ENCODE results near the gene SIGLEC12.

SIGLEC12 gene

GRCh38 chr19:51501594-51502263 is at the start of gene SIGLEC12:
Gene SIGLEC12, minus strand, starts transcription at chr19:51501800. Its CDS starts 67 bp downstream, at chr19:51501733.
- no peak for DNase-seq (ENCODE audit: low read depth, low spot score)

- no peak for DNase-seq (ENCODE audit: low read depth, low spot score)
These were observed 49.5 kb upstream of the SIGLEC12 start for GRCh38 chr19:51550848-51551672.

- no peak for DNase-seq (ENCODE audit: low read depth, low spot score)
These were observed 48.1 kb upstream of the SIGLEC12 start for GRCh38 chr19:51549533-51550324.

GRCh38 chr19:51548891-51549305 is 47.3 kb upstream of the SIGLEC12 start:
- no peak for DNase-seq (ENCODE audit: low read depth, low spot score)

GRCh38 chr19:51548213-51548651 is 46.6 kb upstream of the SIGLEC12 start:
- DNase-seq (ENCODE audit: low read depth, low spot score): no peak

- no peak for DNase-seq (ENCODE audit: low read depth, low spot score)
These were observed 46.0 kb upstream of the SIGLEC12 start for GRCh38 chr19:51547397-51548212.

- DNase-seq (ENCODE audit: low read depth, low spot score): no peak
These were observed 45.2 kb upstream of the SIGLEC12 start for GRCh38 chr19:51546650-51547396.

GRCh38 chr19:51546107-51546649 is 44.6 kb upstream of the SIGLEC12 start:
- no peak for DNase-seq (ENCODE audit: low read depth, low spot score)

GRCh38 chr19:51544038-51544437 is 42.4 kb upstream of the SIGLEC12 start:
- no peak for DNase-seq (ENCODE audit: low read depth, low spot score)

GRCh38 chr19:51542699-51543098 is 41.1 kb upstream of the SIGLEC12 start:
- DNase-seq (ENCODE audit: low read depth, low spot score): no peak

GRCh38 chr19:51541458-51542357 is 40.1 kb upstream of the SIGLEC12 start:
- no peak for DNase-seq (ENCODE audit: low read depth, low spot score)

GRCh38 chr19:51539821-51540366 is 38.3 kb upstream of the SIGLEC12 start:
- no peak for DNase-seq (ENCODE audit: low read depth, low spot score)

GRCh38 chr19:51535535-51535934 is 33.9 kb upstream of the SIGLEC12 start:
- DNase-seq (ENCODE audit: low read depth, low spot score): no peak

GRCh38 chr19:51531349-51532315 is 30.0 kb upstream of the SIGLEC12 start, which contains the start of gene SIGLEC6:
Gene SIGLEC6, minus strand, starts transcription at chr19:51531670. Its CDS starts 22 bp downstream, at chr19:51531648.
- DNase-seq (ENCODE audit: low read depth, low spot score): no peak

- no peak for DNase-seq (ENCODE audit: low read depth, low spot score)
These were observed 29.0 kb upstream of the SIGLEC12 start for GRCh38 chr19:51530616-51531015.

- no peak for DNase-seq (ENCODE audit: low read depth, low spot score)
These were observed 27.7 kb upstream of the SIGLEC12 start for GRCh38 chr19:51529301-51529700.

GRCh38 chr19:51525651-51526050 is 24.1 kb upstream of the SIGLEC12 start:
- no peak for DNase-seq (ENCODE audit: low read depth, low spot score)
